Breast epithelium (tissue), 3 donors: Measurements from ENCODE around the gene TFCP2.

ENCODE experiments used
- CTCF ChIP-seq, 3 donors: fragments of 450-650 bp; IDR thresholded peaks; one replicate each; pipeline ENCODE4 v1.5.1; 2016 to 2017; ENCODE audit warnings: antibody characterized with exemption in 3 of 3, mild to moderate bottlenecking in 3 of 3, moderate library complexity in 3 of 3
- POLR2A ChIP-seq: fragments of 450-650 bp; IDR thresholded peaks from one replicate; pipeline ENCODE4 v1.6.1; 2016; ENCODE audit warnings: antibody characterized with exemption, mild to moderate bottlenecking, moderate library complexity

DNA sequence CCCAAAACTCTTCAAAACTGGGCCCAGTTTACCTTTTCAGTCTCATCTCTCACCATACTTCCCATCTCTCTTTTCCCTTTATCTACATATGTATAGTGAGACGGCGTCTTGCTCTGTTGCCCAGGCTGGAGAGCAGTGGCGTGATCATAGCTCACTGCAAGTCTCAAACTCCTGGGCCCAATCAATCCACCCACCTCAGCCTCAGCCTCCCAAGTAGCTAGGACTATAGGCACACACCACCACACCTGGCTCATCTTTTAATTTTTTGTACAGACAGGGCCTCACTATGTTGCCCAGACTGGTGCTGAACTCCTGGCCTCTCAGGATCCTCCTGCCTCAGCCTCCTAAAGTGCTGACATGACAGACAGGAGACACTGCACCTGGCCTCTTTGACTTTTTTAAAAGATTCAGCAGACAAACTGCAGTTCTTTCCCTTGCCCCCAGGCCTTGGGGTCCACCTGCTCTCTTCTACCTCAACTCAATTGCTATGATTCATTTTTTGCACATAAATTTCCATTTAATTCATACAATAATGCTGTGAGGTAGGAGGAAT is 33.6 kb downstream of the TFCP2 start:
- TF ChIP-seq POLR2A (no peak), CTCF (IDR thresholded peaks at IDR 0.05) (no peak)
